Epithelial cell of esophagus (primary cell): ENCODE measurements around the gene CAMK2B.

ENCODE experiments used
- DNase-seq: peaks from one replicate; pipeline ENCODE4 v3.0.0; 2010; ENCODE audit warnings: low read depth
- H3K4me3 ChIP-seq: 2 replicates; pipeline ENCODE4 v1.5.1; 2011; ENCODE audit warnings: mild to moderate bottlenecking, low read length, control low read depth
- TF ChIP-seq, protein P1 (sequence below): IDR thresholded peaks from 2 replicates; pipeline ENCODE4 v1.5.1; 2011; ENCODE audit warnings: low read depth, mild to moderate bottlenecking, low read length, control low read depth, inconsistent platforms; ENCODE audit not compliant: insufficient read depth; ENCODE audit errors: missing control alignments

The CAMK2B gene

DNA sequence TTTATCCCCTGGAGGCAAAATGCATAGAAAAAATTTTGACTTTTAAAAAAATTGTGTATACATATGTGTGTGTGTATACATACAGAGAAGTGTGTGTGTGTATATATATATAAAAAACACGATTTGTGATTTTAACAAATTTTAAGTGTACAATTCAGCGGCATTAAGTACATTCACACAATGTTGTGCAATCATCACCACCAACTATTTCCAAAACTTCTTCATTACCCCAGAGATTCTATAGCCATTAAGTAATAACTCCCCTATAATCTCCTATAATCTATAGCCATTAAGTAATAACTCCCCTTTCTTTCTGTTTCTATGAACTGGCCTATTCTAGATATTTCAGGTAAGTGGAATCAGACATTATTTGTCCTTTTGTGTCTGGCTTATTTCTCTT is 20.7 kb upstream of the CAMK2B start:
- TF ChIP-seq, protein P1, sequence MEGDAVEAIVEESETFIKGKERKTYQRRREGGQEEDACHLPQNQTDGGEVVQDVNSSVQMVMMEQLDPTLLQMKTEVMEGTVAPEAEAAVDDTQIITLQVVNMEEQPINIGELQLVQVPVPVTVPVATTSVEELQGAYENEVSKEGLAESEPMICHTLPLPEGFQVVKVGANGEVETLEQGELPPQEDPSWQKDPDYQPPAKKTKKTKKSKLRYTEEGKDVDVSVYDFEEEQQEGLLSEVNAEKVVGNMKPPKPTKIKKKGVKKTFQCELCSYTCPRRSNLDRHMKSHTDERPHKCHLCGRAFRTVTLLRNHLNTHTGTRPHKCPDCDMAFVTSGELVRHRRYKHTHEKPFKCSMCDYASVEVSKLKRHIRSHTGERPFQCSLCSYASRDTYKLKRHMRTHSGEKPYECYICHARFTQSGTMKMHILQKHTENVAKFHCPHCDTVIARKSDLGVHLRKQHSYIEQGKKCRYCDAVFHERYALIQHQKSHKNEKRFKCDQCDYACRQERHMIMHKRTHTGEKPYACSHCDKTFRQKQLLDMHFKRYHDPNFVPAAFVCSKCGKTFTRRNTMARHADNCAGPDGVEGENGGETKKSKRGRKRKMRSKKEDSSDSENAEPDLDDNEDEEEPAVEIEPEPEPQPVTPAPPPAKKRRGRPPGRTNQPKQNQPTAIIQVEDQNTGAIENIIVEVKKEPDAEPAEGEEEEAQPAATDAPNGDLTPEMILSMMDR, result no peak
- DNase-seq, result no peak
- H3K4me3 ChIP-seq, result no peak overlapping the region

DNA sequence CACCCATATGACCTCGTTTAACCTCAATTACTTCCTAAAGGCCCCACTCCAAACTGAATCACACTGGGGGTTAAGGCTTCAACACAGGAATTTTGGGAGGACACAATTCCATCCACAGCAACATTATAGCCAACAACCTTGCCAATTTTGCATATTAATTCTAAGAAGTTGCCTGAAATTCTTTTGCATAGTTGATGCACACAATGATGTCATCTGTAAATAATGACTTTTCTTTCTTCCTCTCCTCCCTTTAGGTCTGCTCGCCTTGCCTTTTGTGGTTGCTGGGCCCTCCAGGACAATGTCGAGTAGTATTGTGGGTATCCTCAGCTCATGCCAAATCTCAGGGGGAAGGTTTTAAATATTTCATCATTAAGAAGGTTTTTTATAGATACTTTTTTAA is 16.0 kb upstream of the CAMK2B start:
- DNase-seq, result no peak
- no peak overlapping the region for H3K4me3 ChIP-seq
- TF ChIP-seq, protein P1, result no peak

DNA sequence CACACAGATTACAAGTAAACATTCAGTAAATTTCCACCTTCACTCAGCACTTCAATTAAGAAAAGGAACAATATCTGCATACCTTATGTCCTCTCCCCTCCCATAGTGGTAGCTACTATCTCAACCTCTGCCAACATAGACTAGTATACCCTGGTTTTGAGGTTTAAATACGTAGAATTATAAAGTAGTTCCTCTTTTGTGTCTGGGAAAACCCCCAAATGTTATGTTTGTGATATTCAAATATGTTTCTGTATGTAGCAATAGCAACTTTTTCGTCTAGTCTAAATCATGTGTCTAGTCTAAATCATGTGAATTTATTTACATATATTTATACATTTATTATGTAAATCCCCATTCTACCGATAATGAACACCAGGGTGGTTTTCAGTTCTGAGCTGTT is 13.2 kb upstream of the CAMK2B start:
- H3K4me3 ChIP-seq, result no peak overlapping the region
- no peak for DNase-seq
- TF ChIP-seq, protein P1, result no peak

DNA sequence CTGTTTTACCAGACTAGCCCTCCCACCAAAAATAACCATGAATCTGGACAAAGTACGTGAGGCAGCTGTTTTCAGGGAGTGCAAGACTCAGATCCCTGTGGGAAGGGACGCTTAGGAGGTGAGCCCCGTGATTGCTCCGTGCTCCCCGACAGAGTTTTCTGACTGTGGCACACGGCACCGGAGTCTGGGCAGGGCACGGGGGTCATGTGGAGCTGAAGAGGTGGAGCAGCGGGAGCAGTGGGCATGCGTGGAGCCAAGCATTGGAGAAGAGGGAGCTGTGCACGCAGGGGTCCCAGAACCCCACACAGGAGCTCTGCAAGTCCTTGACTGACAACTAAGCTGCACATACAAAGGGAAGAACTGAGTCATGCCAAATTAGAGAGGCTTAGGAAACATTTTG is 11.1 kb upstream of the CAMK2B start:
- no peak for DNase-seq
- TF ChIP-seq, protein P1, result no peak
- H3K4me3 ChIP-seq, result no peak overlapping the region

DNA sequence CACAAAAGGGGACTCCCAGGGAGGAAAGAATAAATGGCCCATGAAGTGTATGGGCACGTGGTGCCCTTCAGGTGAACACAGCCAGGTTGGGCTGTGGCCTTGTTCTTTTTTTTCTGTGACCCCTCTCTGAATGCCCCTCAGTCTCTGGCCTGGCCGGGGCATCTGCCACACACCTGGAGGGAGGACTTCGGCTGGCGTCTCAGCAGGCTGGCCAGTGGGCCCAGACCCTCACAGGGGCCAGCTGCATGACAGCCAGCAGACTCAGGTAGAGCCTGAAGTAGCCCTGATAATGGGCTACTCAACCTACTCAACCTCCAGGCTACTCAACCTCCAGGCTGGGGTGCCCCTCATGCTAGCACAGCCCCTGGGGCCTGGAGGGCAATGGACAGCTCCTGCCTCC is 9.8 kb upstream of the CAMK2B start:
- no peak overlapping the region for H3K4me3 ChIP-seq
- DNase-seq, result no peak
- TF ChIP-seq, protein P1, result no peak

DNA sequence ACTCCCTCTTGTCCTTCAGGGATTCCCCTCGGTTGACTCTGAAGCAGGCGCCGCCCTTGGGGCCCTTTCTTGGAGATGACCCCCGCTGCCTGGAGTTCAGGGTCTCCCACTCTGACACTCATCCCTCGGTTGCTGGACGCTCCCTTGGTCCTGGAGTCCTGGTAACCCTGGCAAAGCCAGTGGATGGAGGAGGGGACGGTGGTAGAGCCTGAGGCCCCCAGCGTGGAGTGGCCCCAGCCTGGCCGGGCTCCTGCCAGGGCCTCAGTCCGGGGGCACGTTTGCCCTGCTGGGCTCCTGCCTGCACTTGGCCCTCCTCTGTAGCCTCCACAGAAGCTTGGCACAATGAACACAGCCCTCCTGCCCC is 9.3 kb upstream of the CAMK2B start:
- TF ChIP-seq, protein P1, result no peak
- no peak overlapping the region for H3K4me3 ChIP-seq
- no peak for DNase-seq

DNA sequence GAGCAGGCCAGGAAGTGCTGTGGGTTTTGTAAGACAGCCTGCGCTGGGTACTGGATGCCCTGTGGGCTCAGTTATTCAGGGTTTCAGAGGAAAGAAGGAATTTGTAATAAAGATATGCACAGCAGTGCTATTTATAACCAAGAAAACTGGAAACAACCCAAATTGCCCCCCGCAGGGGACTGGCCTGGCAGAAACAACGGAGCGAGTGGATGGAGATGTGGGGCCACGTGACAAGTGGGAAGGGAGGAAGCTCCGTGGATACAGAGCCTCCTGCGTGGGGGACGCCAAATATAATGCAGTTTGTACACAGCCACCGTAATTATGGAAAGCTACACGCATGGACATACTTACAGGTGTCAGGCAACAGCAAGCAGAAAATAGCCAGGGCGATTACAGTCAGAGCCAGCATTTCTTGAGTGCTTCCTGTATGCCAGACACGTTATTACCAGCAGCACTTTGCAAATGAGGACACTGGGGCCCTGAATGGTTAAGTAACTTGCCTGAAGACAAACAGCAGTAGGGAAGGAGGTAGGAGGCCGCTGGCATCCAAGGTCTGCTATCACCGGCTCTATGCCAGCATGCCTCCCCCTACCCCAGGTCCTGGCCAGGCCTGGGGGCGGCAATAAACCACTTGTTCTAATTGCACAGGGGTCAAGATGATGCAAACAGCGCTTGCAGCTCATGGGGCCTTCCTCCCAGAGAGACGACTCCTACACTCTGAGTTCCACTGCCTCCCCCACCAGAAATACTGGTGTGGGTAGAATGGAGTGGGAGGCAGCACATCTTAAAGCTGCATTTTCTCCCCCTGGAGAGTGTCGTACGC is 8.7 kb upstream of the CAMK2B start:
- TF ChIP-seq, protein P1, result no peak
- DNase-seq, result no peak
- no peak overlapping the region for H3K4me3 ChIP-seq
